Cardiac muscle cell (in vitro differentiated cells and primary cell): ENCODE data around the gene PNN. TPM values are rescaled to one million over a fixed set of nuclear protein-coding genes. Genes with fewer than 3 reads are reported as not detected.
"Not testable (repeated sequence)": the region's sequence is repeated elsewhere in the genome, so short reads cannot be mapped to it uniquely, and the experiment has no call there.

ENCODE experiments used
- DNase-seq, 2 donors: peaks; one replicate each; pipeline versions ENCODE4 v3.0.0 to v3.0.0-alpha.2; 2010 to 2017; ENCODE audit warnings: low read depth in 1 of 2, low spot score in 1 of 2
- H3K27ac ChIP-seq: fragments of 200-600 bp; sonication (generic); 2 replicates; pipeline ENCODE4 v1.5.1; 2016
- H3K27me3 ChIP-seq: fragments of 200-600 bp; sonication (generic); 2 replicates; pipeline ENCODE4 v1.6.0; 2016; ENCODE audit warnings: control low read depth
- H3K36me3 ChIP-seq: fragments of 200-600 bp; sonication (generic); 2 replicates; pipeline ENCODE4 v1.5.1; 2016; ENCODE audit warnings: control low read depth
- H3K4me1 ChIP-seq: fragments of 200-600 bp; sonication (generic); 2 replicates; pipeline ENCODE4 v1.8.1; 2017; ENCODE audit warnings: low read depth, mild to moderate bottlenecking, mixed run types
- H3K4me3 ChIP-seq: fragments of 200-600 bp; sonication (generic); 2 replicates; pipeline ENCODE4 v1.5.1; 2016; ENCODE audit warnings: mild to moderate bottlenecking
- H3K9me3 ChIP-seq: fragments of 200-600 bp; sonication (generic); 2 replicates; pipeline ENCODE4 v1.5.1; 2017; ENCODE audit warnings: low read depth, mild to moderate bottlenecking, control low read depth
- polyA plus RNA-seq: library from polyadenylated mRNA; unstranded; fragments of >200 nt; fragmentation: Nextera tagmentation; extraction: Ambion mirVana; gene quantifications from 2 replicates; pipeline ENCODE4 v1.2.1, GENCODE V29; 2016
- total RNA-seq: library from RNA; depleted of rRNA; stranded (reverse); fragments of >200 nt; gene quantifications from 2 replicates; pipeline ENCODE4 v1.2.3, GENCODE V29; 2016
- TF ChIP-seq, protein P1 (sequence below): IDR thresholded peaks from 2 replicates; pipeline ENCODE4 v1.5.1; 2012; ENCODE audit warnings: low read depth, mild to moderate bottlenecking, low read length

The PNN gene
- total RNA-seq (35.3 and 67.0 TPM in 2 replicates), polyA plus RNA-seq (110 and 115 TPM in 2 replicates)

DNA sequence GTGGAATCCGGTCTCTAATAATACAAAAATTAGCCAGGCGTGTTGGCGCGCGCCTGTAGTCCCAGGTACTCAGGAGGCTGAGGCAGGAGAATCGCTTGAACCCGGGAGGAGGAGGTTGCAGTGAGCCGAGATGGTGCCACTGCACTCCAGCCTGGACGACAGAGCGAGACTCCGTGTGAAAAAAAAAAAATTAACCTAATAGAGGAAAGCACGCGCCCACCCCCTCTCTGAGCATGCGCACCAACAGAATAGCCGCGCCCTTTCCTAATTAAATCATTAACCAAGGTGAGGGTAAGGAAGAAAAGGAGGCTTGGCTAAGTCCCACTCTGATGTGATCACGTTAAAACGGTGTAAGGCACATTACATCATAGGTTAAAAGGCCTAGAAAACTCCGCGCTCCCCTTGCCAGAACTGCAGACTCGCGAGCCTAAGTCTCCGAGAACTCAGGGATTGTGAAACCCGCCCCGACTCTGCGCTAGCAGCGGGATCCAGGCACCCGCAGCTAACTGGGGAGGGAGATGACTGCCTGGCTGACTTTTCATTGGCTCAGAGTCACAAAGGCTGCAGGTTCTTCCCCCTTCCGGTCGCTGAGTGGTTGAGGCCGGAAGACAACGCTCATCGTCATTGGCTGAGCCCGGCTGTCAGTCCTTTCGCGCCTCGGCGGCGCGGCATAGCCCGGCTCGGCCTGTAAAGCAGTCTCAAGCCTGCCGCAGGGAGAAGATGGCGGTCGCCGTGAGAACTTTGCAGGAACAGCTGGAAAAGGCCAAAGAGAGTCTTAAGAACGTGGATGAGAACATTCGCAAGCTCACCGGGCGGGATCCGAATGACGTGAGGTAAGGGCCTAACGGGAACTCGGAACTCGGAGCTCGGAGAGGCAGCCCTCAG, at the start of gene PNN:
Gene PNN (plus strand): TSS at position 695 of the 885 bp plus-strand sequence. CDS start 26 bp downstream, at position 721.
- Histone ChIP-seq H3K9me3 (no peaks in the 10 kb centered on the region), H3K36me3 (peaks cover 36% of the 10 kb centered on the region), H3K27me3 (no peaks in the 10 kb centered on the region), H3K27ac (peak within 1 kb of the TSS; percentile 94), H3K4me3 (peak within 1 kb of the TSS; percentile 51), H3K4me1 (peaks cover 12% of the 10 kb centered on the region)
- TF ChIP-seq, protein P1, sequence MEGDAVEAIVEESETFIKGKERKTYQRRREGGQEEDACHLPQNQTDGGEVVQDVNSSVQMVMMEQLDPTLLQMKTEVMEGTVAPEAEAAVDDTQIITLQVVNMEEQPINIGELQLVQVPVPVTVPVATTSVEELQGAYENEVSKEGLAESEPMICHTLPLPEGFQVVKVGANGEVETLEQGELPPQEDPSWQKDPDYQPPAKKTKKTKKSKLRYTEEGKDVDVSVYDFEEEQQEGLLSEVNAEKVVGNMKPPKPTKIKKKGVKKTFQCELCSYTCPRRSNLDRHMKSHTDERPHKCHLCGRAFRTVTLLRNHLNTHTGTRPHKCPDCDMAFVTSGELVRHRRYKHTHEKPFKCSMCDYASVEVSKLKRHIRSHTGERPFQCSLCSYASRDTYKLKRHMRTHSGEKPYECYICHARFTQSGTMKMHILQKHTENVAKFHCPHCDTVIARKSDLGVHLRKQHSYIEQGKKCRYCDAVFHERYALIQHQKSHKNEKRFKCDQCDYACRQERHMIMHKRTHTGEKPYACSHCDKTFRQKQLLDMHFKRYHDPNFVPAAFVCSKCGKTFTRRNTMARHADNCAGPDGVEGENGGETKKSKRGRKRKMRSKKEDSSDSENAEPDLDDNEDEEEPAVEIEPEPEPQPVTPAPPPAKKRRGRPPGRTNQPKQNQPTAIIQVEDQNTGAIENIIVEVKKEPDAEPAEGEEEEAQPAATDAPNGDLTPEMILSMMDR: no peak
- DNase-seq: peak; percentile 98 to 100

DNA sequence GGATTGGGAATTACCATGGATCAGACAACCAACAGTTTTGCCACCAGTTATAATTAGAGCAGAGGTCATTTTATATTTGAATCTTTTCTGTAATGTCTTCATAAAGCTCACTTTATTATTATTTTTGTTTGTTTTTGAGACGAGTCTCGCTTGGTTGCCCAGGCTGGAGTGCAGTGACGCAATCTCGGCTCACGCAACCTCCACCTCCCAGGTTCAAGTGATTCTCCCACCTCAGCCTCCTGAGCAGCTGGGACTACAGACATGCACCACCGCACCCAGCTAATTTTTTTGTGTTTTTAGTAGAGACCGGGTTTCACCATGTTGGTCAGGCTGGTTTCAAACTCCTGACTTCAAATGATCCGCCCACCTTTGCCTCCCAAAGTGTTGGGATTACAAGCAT, 37.2 kb upstream of the PNN start:
- H3K9me3 ChIP-seq, H3K27me3 ChIP-seq, H3K4me1 ChIP-seq, DNase-seq, H3K4me3 ChIP-seq: not testable (repeated sequence)
- H3K27ac ChIP-seq: peak overlapping the region; percentile 12
- peaks cover 39% of the 10 kb centered on the region for H3K36me3 ChIP-seq

DNA sequence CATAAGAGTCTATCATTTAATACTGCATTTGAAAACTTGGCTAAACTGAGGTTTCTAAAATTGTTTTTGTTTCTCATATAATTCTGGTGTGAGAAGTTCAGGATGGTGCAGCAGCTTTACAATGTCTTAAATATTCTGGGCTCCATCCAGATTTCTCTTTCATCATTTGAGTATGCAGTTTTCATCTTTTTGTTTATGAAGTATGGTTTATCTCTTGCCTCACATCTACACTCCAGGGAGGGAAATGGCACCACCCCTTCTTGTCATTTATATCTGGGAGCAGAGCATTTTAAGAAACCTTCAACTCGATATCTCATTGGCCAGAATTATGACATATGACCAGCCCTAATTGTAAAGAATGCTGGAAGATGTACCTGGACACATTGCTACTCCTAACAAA, 36.6 kb upstream of the PNN start:
- H3K27ac ChIP-seq: no peak overlapping the region
- H3K4me3 ChIP-seq: no peak overlapping the region
- TF ChIP-seq, protein P1: no peak
- peaks cover 39% of the 10 kb centered on the region for H3K36me3 ChIP-seq
- peak in 1 of 2 donors; percentile 11 for DNase-seq
- H3K4me1 ChIP-seq: no peaks in the 10 kb centered on the region
- H3K27me3 ChIP-seq: no peaks in the 10 kb centered on the region
- H3K9me3 ChIP-seq: no peaks in the 10 kb centered on the region

DNA sequence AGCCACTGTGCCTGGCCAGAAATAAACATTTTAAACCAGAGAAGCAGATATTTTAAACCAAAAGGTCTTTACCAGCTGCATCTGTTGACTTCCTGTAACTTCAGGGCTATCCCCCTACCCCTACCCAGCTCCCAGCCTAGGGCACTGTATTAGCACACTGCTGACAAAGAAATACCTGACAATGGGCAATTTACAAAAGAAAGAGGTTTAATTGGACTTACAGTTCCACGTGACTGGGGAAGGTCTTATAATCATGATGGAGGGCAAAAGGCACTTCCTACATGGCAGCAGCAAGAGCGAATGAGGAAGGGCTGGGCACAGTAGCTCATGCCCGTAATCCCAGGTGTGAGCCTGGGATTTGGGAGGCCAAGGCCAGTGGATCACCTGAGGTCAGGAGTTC, 34.9 kb upstream of the PNN start:
- H3K4me3 ChIP-seq: no peak overlapping the region
- no peaks in the 10 kb centered on the region for H3K9me3 ChIP-seq
- TF ChIP-seq, protein P1: no peak
- no peaks in the 10 kb centered on the region for H3K4me1 ChIP-seq
- no peak overlapping the region for H3K27ac ChIP-seq
- no peak for DNase-seq
- H3K27me3 ChIP-seq: no peaks in the 10 kb centered on the region
- H3K36me3 ChIP-seq: peaks cover 26% of the 10 kb centered on the region

DNA sequence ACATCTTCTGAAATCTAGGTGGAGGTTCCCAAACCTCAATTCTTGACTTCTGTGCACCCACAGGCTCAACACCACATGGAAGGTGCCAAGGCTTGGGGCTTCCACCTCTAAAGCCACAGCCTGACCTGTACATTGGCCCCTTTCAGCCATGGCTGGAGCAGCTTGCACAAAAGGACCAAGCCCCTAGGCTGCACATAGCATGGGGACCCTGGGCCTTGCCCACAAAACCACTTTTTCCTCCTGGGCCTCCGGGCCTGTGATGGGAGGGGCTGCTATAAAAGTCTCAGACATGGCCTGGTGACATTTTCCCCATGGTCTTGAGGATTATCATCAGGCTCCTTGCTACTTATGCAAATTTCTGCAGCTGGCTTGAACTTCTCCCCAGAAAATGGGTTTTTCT, 33.4 kb upstream of the PNN start:
- H3K27ac ChIP-seq, H3K4me3 ChIP-seq, H3K27me3 ChIP-seq, DNase-seq, H3K9me3 ChIP-seq, H3K4me1 ChIP-seq: not testable (repeated sequence)
- peaks cover 15% of the 10 kb centered on the region for H3K36me3 ChIP-seq

DNA sequence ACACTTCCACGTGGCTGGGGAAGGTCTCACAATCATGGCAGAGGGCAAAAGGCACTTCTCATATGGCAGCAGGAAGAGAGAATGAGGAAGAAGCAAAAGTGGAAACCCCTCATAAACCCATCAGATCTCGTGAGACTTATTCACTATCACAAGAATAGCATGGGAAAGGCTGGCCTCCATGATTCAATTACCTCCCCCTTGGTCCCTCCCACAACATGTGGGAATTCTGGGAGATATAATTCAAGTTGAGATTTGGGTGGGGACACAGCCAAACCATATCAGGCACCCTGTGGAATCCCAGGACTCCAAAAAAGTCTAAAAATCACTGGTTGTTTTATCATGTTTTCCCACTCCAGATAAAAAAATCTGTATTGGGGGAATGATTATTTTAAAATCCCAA, 31.8 kb upstream of the PNN start:
- not testable (repeated sequence) for H3K36me3 ChIP-seq, H3K27ac ChIP-seq, H3K4me1 ChIP-seq, DNase-seq, H3K9me3 ChIP-seq, H3K4me3 ChIP-seq, H3K27me3 ChIP-seq

GRCh38 chr14:39145266-39145966, 29.6 kb upstream of the PNN start:
- H3K4me3 ChIP-seq: no peak overlapping the region
- TF ChIP-seq, protein P1: no peak
- no peak for DNase-seq
- no peaks in the 10 kb centered on the region for H3K4me1 ChIP-seq
- H3K36me3 ChIP-seq: peaks cover 24% of the 10 kb centered on the region
- H3K9me3 ChIP-seq: no peaks in the 10 kb centered on the region
- H3K27ac ChIP-seq: no peak overlapping the region
- no peaks in the 10 kb centered on the region for H3K27me3 ChIP-seq
